GM18519 (cell line): ENCODE data around the gene PTGIS.

ENCODE experiments used
- ATAC-seq: cut with Tn5 transposase; IDR thresholded peaks from one replicate; pipeline ENCODE4 v1.9.1; 2021; ENCODE audit warnings: mild to moderate bottlenecking, moderate library complexity; ENCODE audit not compliant: unreplicated experiment, low FRiP score

Gene PTGIS

GRCh38 chr20:49560646-49561045 lies 7.3 kb downstream of the PTGIS start:
- ATAC-seq, result no peak

- ATAC-seq, result no peak
Observed at GRCh38 chr20:49560186-49560585, 7.8 kb downstream of the PTGIS start.

DNA sequence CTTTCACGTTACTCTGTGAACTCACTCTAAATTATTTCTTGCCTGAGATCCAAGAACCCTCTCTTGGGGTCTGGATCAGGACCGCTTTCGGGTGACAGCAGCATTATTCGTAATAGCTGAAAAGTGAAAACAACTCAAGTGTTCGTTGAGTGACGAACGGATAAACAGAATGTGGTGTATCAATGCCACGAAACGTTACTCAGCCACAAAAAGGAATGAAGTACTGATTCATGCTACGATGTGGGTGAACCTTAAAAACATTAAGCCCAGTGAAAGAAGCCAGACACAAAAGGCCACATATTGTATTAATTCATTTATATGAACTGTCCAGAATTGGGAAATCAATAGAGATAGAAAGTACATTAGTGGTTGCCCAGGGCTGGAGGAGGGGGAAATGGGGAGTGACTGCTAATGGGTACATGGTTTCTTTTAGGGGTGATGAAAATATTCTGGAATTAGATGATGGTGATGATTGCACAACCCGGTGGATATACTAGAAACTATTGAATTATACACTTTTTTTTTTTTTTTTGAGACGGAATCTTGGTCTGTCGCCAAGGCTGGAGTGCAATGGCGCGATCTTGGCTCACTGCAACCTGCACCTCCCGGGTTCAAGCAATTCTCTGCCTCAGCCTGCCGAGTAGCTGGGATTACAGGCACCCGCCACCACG lies 8.4 kb downstream of the PTGIS start:
- ATAC-seq, result no peak

DNA sequence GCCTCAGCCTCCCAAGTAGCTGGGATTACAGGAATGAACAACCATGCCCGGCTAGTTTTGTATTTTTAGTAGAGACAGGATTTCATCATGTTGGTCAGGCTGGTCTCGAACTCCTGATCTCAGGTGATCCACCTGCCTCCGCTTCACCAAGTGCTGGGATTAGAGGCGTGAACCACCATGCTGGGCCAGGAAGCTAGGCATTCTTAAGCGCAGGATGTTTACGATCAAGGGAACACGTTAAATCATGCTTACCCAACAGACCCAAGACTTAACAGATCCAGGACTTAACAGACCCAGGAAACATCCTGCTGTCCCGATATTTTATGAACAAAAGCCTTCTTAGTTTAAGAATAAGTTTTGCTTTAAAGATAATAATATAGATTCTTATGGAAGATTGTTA lies 9.1 kb downstream of the PTGIS start:
- no peak for ATAC-seq

DNA sequence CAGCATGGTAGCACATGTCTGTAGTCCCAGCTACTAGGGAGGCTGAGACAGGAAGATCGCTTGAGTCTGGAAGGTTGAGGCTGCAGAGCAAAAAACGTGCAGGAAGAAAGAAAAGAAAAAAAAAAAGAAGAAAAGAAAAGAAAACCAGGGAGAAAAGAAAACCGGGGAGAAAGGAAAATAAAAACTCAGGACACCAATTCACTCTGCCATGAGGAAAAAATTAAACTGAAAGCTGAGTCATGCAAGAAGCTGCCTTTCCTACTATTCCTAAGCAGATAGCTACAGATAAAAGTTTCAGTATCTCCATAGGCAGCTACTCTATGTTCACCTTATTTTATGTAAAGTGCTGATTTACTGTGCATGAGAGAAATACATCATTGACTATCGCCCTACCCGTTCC lies 10.5 kb downstream of the PTGIS start:
- no peak for ATAC-seq

GRCh38 chr20:49556621-49557020 lies 11.3 kb downstream of the PTGIS start:
- ATAC-seq, result no peak

GRCh38 chr20:49549801-49550551 lies 18.0 kb downstream of the PTGIS start:
- ATAC-seq, result no peak

DNA sequence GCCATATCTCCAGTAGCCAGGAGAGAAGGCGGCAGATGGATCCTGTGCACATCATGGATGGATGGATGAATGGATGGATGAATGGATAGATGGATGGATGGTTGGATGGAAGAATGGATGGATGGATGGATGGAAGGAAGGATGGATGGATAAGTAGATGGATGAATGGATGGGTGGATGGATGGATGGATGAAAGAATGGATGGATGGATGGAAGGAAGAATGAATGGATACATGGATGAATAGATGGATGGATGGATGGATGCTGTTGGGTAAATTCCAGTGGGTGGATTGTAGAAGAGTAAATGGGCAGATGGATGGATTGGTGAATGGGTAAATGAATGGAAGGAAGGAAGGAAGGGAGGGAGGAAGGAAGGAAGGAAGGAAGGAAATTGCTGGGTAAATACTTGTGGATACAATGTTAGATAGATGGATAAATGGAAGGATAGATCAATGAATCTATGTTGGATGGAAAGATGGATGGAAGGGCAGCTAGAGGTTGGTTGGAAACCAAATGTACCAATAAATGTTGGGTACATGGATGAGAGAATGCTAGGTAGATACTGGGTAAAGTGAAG lies 19.5 kb downstream of the PTGIS start:
- no peak for ATAC-seq

- ATAC-seq, result no peak
Observed at GRCh38 chr20:49545572-49545971, 22.4 kb downstream of the PTGIS start.

- no peak for ATAC-seq
Observed at GRCh38 chr20:49544535-49544934, 23.4 kb downstream of the PTGIS start.

- ATAC-seq, result no peak
Observed at GRCh38 chr20:49543858-49544437, 24.0 kb downstream of the PTGIS start.

DNA sequence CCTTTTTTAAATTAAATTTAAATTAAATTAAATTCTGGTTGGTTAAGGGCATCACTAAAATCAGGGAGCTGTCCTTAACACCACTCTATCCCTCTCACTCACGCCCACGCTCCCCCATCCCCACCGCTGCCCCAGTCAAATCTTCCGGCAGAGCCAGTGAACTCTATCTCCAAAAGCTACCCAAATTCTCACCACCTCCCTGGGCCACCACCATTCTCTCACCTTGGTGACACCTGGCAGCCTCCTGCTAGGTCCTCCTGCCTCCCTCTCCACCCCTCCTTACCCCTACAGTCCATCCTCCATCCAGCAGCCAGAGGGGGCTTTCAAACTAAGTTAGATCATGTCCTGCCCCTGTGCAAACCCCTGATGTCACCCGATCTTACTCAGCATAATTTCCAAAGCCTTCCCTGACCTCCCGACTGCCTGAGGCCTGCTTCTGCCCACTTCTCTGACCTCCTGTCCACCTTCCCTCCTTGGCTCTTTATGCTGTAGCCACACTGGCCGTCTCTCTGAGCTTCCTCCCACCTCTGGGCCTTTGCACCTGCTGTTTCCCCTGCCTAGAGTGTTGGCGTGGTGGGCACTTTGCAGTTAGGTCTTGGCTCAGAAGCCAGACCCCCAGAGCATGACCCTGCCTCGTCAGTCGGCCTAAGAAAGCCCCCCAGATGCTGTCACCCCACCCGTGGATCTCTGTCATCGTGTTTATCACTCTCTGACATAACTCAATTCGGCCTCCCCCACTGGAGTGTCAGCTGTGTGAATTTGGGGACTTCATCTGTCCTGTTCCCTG lies 24.7 kb downstream of the PTGIS start:
- ATAC-seq, result no peak

DNA sequence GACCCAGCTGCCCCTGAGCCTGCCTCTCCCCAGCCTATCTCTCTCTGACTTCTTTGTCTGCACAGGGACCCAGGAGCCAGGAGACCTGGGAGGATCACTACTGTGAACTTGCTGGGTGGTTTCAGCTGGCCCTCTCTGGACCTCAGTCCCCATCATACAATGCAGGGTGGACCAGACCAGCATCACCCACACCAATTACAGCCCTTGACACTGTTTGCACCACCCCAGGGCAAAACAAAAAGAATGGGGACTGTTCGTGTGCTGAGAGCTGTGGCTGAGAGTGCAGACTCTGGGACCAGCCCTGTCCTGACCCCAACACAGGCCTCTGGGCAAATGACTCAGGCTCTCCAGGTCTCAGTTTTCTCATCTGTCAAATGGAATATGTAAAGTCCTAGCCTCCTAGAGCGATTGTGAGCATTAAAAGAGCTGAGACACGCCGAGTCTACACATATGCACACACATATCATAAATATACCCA lies 25.4 kb downstream of the PTGIS start:
- ATAC-seq, result no peak

- ATAC-seq, result no peak
Observed at GRCh38 chr20:49541733-49542513, 26.0 kb downstream of the PTGIS start.

DNA sequence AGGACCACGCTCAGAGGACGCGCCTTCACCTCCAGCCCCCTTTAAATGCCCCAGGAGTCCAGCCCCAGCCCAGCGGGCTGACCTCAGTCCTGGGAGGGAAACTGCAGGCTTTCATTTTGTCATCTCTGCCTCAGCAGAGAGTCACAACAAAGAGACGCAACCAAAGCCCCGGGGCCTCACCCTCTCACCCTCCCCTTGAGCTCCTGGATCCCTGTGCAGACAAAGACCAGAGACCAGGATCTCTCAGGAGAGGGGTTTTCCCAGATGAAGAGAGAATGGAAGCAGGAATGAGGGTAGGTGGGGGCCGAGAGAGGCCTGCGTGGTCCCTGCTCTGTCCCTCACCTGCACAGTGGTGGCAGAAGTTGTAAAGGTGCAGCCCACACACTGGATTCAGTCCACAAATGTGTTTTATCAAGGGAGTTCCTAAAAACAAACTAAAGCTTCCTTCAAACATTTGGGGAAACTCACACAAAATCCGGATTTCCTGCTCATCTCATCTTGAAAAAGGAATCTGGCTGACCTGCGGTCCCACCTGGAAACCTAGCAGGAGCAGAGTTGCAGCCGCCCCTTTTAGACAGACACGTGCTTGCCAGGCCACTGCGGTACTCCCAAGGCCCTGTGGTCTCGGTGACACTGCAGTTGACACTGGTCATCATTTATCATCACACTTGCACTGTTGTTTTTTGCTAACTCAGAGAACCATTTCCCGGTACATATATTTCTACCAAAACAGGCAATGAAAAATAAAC lies 27.1 kb downstream of the PTGIS start:
- ATAC-seq, result no peak

GRCh38 chr20:49540232-49540620 lies 27.7 kb downstream of the PTGIS start:
- ATAC-seq, result no peak

GRCh38 chr20:49539481-49540231 lies 28.3 kb downstream of the PTGIS start:
- ATAC-seq, result no peak

- ATAC-seq, result no peak
Observed at GRCh38 chr20:49538950-49539349, 29.0 kb downstream of the PTGIS start.
